ENCODE data around the gene IL20. TPM values are rescaled to one million over a fixed set of nuclear protein-coding genes. Genes with fewer than 3 reads are reported as not detected.

IL20 gene
- not detected for polyA plus RNA-seq (2012; ENCODE audit: missing spikeins)

DNA sequence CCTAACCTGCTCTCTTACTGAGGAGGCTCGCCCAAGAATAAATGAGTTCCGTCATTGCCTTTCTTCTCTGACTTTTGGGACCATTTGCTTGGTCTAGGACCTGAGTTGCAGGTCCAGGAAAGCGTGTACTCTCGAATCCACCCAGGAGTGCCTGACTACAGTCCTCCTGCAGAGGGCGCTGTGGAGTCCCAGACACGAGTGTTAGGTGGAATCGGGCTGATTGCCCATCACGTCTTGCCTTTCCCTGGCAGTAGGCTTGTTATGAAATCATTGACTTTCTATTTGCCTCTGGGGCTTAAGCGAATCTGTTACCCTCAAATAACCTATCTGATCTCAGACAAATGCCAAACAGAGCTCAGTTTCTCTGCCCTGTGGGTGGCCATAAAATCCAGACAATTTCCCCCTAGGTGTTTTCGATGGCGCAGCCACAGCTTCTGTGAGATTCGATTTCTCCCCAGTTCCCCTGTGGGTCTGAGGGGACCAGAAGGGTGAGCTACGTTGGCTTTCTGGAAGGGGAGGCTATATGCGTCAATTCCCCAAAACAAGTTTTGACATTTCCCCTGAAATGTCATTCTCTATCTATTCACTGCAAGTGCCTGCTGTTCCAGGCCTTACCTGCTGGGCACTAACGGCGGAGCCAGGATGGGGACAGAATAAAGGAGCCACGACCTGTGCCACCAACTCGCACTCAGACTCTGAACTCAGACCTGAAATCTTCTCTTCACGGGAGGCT lies at the start of gene IL20:
Gene IL20, plus strand, starts transcription at position 685 of the 733 bp plus-strand sequence. CDS start 230 bp downstream, outside the sequence.
- DNase-seq (ENCODE audit: insufficient read length), result no peak
- TF ChIP-seq POLR2AphosphoS5 (IDR thresholded peaks at IDR 0.05; ENCODE audit: low read depth, low read length) (no peak), TAF1 (IDR thresholded peaks at IDR 0.05; ENCODE audit: borderline replicate concordance, low read depth, low read length) (no peak), POLR2A (IDR thresholded peaks at IDR 0.05; ENCODE audit: low read depth, low read length) (no peak)
- FAIRE-seq, result peak; percentile 67

- DNase-seq (ENCODE audit: insufficient read length) (no peak), FAIRE-seq (peak; percentile 90)
- no peak for TF ChIP-seq POLR2AphosphoS5 (IDR thresholded peaks at IDR 0.05; ENCODE audit: low read depth, low read length)
These were observed 48.8 kb upstream of the IL20 start for GRCh38 chr1:206816390-206817287.

DNA sequence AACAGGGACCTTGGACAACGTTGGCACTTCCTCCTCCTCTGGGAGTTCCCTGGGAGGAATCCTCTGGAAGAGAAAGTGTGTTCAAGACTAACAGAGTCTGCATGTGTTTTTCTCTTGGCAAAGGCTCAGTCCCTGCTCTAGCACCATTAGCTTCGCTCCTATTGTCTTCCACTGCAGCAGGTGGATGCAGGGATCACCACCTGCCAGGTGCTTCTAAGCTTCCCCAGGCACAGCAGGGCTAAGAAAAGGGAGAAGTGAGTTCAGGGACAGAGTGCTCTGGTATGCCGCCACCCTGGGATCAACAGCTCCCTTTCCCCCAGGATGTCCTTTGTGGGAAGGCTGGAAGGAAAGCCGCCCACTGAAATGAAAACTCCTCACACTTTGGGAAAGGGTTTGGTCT lies 43.9 kb upstream of the IL20 start:
- DNase-seq (ENCODE audit: insufficient read length) (no peak), FAIRE-seq (no peak)
- TF ChIP-seq TAF1 (IDR thresholded peaks at IDR 0.05; ENCODE audit: borderline replicate concordance, low read depth, low read length) (no peak), POLR2A (IDR thresholded peaks at IDR 0.05; ENCODE audit: low read depth, low read length) (no peak), POLR2AphosphoS5 (IDR thresholded peaks at IDR 0.05; ENCODE audit: low read depth, low read length) (no peak)

- TF ChIP-seq TAF1 (IDR thresholded peaks at IDR 0.05; ENCODE audit: borderline replicate concordance, low read depth, low read length) (no peak), POLR2A (IDR thresholded peaks at IDR 0.05; ENCODE audit: low read depth, low read length) (no peak), POLR2AphosphoS5 (IDR thresholded peaks at IDR 0.05; ENCODE audit: low read depth, low read length) (no peak)
These were observed 41.7 kb upstream of the IL20 start for GRCh38 chr1:206823727-206824126.

DNA sequence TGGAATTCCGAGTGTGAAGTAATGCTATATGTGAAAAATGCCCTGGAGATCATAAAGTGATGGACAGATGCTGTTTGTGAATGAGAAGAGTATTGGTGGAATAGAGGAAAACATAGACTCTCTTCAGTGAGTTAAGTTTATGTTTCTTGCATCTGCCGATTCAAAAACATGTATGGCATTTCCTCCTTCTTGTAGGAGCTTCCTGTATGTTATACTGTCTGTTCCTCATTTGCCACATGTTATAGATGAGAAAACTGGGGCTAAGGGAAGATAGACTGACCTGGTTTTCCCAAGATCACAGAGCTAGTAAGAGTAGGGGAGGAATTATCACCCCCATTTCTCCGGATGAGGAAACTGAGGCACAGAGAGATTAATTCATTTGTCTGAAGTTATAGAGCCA lies 41.1 kb upstream of the IL20 start:
- TF ChIP-seq POLR2AphosphoS5 (IDR thresholded peaks at IDR 0.05; ENCODE audit: low read depth, low read length) (no peak), TAF1 (IDR thresholded peaks at IDR 0.05; ENCODE audit: borderline replicate concordance, low read depth, low read length) (no peak), POLR2A (IDR thresholded peaks at IDR 0.05; ENCODE audit: low read depth, low read length) (no peak)
- FAIRE-seq, result no peak
- no peak for DNase-seq (ENCODE audit: insufficient read length)

More at GRCh38 chr1:206823727-206824126, 41.7 kb upstream of the IL20 start:
- no peak for DNase-seq (ENCODE audit: insufficient read length)
- FAIRE-seq, result no peak

GRCh38 chr1:206826394-206826793 lies 39.0 kb upstream of the IL20 start:
- no peak for FAIRE-seq
- DNase-seq (ENCODE audit: insufficient read length), result no peak
- TF ChIP-seq POLR2AphosphoS5 (IDR thresholded peaks at IDR 0.05; ENCODE audit: low read depth, low read length) (no peak), POLR2A (IDR thresholded peaks at IDR 0.05; ENCODE audit: low read depth, low read length) (no peak), TAF1 (IDR thresholded peaks at IDR 0.05; ENCODE audit: borderline replicate concordance, low read depth, low read length) (no peak)

- FAIRE-seq, result no peak
- no peak for DNase-seq (ENCODE audit: insufficient read length)
- TF ChIP-seq POLR2A (IDR thresholded peaks at IDR 0.05; ENCODE audit: low read depth, low read length), result no peak
- no peak for TF ChIP-seq TAF1 (IDR thresholded peaks at IDR 0.05; ENCODE audit: borderline replicate concordance, low read depth, low read length)
- TF ChIP-seq POLR2AphosphoS5 (IDR thresholded peaks at IDR 0.05; ENCODE audit: low read depth, low read length), result no peak
These were observed 37.4 kb upstream of the IL20 start for GRCh38 chr1:206828061-206828460.

DNA sequence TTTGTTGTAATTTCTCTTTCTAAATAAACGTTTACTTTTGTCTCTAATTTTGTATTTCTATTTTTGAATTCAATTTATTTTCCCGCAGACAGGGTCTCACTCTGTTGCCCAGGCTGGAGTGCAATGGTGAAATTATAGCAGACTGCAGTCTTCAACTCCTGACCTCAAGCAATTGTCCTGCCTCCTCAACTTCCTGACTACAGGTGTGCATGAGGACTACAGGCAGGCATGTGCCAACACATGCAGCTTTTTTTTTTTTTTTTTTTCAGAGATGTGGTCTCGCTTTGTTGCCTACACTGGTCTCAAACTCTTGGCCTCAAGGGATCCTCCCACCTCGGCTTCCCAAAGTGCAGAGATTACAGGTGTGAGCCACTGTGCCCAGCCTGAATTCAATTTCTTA lies 36.7 kb upstream of the IL20 start:
- no peak for TF ChIP-seq POLR2A (IDR thresholded peaks at IDR 0.05; ENCODE audit: low read depth, low read length)
- no peak for DNase-seq (ENCODE audit: insufficient read length)
- FAIRE-seq, result no peak

- no peak for DNase-seq (ENCODE audit: insufficient read length)
- TF ChIP-seq TAF1 (IDR thresholded peaks at IDR 0.05; ENCODE audit: borderline replicate concordance, low read depth, low read length) (no peak), POLR2A (IDR thresholded peaks at IDR 0.05; ENCODE audit: low read depth, low read length) (no peak), POLR2AphosphoS5 (IDR thresholded peaks at IDR 0.05; ENCODE audit: low read depth, low read length) (no peak)
- FAIRE-seq, result no peak
These were observed 36.1 kb upstream of the IL20 start for GRCh38 chr1:206829282-206829681.

GRCh38 chr1:206829875-206830274 lies 35.5 kb upstream of the IL20 start:
- FAIRE-seq (no peak), DNase-seq (ENCODE audit: insufficient read length) (no peak)
- TF ChIP-seq POLR2AphosphoS5 (IDR thresholded peaks at IDR 0.05; ENCODE audit: low read depth, low read length) (no peak), TAF1 (IDR thresholded peaks at IDR 0.05; ENCODE audit: borderline replicate concordance, low read depth, low read length) (no peak), POLR2A (IDR thresholded peaks at IDR 0.05; ENCODE audit: low read depth, low read length) (no peak)

DNA sequence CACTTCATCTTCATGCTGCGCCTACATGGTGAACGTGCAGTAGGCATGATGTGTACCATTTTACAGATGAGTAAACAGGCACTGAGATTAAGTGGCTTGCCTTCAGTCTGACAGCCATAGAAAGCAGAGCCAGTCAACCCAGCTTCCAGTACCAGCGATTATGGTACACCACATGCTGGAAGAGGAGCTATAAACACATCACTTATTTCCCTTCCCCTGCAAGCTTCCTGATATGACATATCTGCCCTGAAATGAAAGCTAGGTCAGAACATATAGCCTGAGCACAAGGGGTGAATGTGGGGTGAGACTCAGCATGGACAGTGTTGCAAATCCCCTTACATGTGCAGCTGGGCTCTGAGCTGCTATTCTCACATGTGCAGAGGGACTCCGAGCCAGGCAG lies 33.8 kb upstream of the IL20 start:
- DNase-seq (ENCODE audit: insufficient read length) (no peak), FAIRE-seq (no peak)
- TF ChIP-seq TAF1 (IDR thresholded peaks at IDR 0.05; ENCODE audit: borderline replicate concordance, low read depth, low read length), result no peak
- no peak for TF ChIP-seq POLR2A (IDR thresholded peaks at IDR 0.05; ENCODE audit: low read depth, low read length)
- no peak for TF ChIP-seq POLR2AphosphoS5 (IDR thresholded peaks at IDR 0.05; ENCODE audit: low read depth, low read length)
